Measurements from ENCODE around the gene GLI1.
A peak's percentile ranks its signal among the peaks of the same experiment; 100 is the strongest.
"Not testable (repeated sequence)": the region's sequence is repeated elsewhere in the genome, so short reads cannot be mapped to it uniquely, and the experiment has no call there.

The GLI1 gene

DNA sequence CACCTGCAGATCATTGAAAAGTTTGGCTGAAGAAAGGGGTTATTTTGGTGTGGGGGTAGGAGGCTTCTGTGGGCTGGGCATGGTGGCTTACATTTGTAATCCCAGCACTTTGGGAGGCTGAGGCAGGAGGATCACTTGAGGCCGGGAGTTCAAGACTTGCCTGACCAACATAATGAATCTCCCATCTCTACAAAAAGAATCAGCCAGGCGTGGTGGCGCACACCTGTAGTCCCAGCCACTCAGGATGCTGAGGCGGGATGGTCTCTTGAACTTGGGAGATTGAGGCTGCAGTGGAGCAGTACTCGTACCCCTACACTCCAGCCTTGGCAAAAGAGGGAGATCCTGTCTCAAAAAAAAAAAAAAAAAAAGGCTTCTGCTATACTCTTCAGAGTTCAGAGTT is 53.7 kb downstream of the GLI1 start:
- H3K36me3 ChIP-seq (ENCODE audit: control insufficient read depth, low read depth, low read length) = peaks cover 89% of the 10 kb centered on the region

DNA sequence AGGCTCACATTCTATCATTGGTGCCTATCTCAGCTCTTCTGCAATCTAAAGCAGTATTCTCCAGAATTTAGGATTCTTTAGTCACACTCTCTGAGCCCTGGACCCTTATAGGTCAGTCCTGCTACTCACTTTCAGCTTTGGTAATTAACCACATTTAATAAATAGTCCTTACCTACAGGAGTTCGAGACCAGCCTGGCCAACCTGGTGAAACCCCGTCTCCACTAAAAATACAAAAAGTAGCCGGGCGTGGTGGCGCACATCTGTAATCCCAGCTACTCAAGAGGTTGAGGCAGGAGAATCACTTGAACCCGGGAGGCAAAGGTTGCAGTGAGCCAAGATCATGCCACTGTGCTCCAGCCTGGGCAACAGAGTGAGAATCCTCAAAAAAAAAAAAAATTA is 54.1 kb downstream of the GLI1 start:
- not testable (repeated sequence) for H3K4me1 ChIP-seq (ENCODE audit: control insufficient read depth, low read depth, low read length); H3K27me3 ChIP-seq (ENCODE audit: control insufficient read depth, insufficient read depth, low read length); H3K9me3 ChIP-seq (ENCODE audit: control insufficient read depth, low read depth, low read length); H3K27ac ChIP-seq (ENCODE audit: low read length); H3K9ac ChIP-seq (ENCODE audit: low read length); H3K4me3 ChIP-seq (ENCODE audit: low read length)
- H3K36me3 ChIP-seq (ENCODE audit: control insufficient read depth, low read depth, low read length) = peaks cover 92% of the 10 kb centered on the region

More for the DNA sequence above, 53.7 kb downstream of the GLI1 start:
- H3K9ac ChIP-seq (ENCODE audit: low read length) = no peak overlapping the region
- H3K4me3 ChIP-seq (ENCODE audit: low read length) = no peak overlapping the region
- H3K27ac ChIP-seq (ENCODE audit: low read length) = no peak overlapping the region
- H3K27me3 ChIP-seq (ENCODE audit: control insufficient read depth, insufficient read depth, low read length) = no peaks in the 10 kb centered on the region
- H3K9me3 ChIP-seq (ENCODE audit: control insufficient read depth, low read depth, low read length) = no peaks in the 10 kb centered on the region
- no peaks in the 10 kb centered on the region for H3K4me1 ChIP-seq (ENCODE audit: control insufficient read depth, low read depth, low read length)

DNA sequence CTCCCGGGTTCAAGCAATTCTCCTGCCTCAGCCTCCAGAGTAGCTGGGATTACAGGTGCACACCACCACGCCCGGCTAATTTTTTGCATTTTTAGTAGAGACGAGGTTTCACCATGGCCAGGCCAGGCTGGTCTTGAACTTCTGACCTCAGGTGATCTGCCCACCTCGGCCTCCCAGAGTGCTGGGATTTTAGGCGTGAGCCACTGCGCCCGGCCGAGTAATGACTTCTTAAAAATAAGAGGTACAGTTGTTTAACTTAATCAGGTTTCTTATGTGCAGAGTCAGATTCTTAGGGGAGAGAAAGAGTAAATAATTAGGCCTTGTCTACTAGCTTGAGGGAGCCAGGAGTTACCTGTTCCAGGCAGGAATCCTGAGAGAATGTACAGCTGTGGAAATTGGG is 54.7 kb downstream of the GLI1 start:
- not testable (repeated sequence) for H3K9ac ChIP-seq (ENCODE audit: low read length); H3K4me3 ChIP-seq (ENCODE audit: low read length); H3K4me1 ChIP-seq (ENCODE audit: control insufficient read depth, low read depth, low read length); H3K27me3 ChIP-seq (ENCODE audit: control insufficient read depth, insufficient read depth, low read length); H3K9me3 ChIP-seq (ENCODE audit: control insufficient read depth, low read depth, low read length); H3K27ac ChIP-seq (ENCODE audit: low read length)
- H3K36me3 ChIP-seq (ENCODE audit: control insufficient read depth, low read depth, low read length) = peaks cover 88% of the 10 kb centered on the region

DNA sequence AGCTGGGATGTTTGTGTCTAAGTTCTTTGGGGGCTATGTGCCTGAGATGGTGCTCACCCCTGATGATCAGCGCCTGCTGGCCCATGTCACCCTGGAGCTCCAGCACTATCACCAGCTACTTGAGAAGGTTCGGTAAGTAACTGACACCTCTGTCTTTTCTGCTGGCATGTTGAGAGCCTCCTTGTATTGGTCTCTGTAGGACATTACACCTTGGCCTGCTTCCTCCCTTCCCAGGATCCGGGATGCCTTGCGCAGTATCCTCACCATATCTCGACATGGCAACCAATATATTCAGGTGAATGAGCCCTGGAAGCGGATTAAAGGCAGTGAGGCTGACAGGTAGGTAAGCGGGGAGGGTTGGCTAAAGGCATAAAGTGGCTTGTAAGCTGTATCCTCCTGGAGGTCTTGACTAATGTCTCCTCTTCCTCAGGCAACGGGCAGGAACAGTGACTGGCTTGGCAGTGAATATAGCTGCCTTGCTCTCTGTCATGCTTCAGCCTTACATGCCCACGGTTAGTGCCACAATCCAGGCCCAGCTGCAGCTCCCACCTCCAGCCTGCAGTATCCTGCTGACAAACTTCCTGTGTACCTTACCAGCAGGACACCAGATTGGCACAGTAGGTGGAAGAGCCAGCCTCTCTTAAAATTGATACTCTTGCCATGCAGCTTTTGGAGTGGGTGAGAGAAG is 55.3 kb downstream of the GLI1 start:
- Histone ChIP-seq H3K27me3 (ENCODE audit: control insufficient read depth, insufficient read depth, low read length) (no peaks in the 10 kb centered on the region), H3K4me3 (ENCODE audit: low read length) (no peak overlapping the region), H3K9ac (ENCODE audit: low read length) (no peak overlapping the region), H3K4me1 (ENCODE audit: control insufficient read depth, low read depth, low read length) (no peaks in the 10 kb centered on the region), H3K9me3 (ENCODE audit: control insufficient read depth, low read depth, low read length) (no peaks in the 10 kb centered on the region), H3K36me3 (ENCODE audit: control insufficient read depth, low read depth, low read length) (peaks cover 82% of the 10 kb centered on the region), H3K27ac (ENCODE audit: low read length) (no peak overlapping the region)

DNA sequence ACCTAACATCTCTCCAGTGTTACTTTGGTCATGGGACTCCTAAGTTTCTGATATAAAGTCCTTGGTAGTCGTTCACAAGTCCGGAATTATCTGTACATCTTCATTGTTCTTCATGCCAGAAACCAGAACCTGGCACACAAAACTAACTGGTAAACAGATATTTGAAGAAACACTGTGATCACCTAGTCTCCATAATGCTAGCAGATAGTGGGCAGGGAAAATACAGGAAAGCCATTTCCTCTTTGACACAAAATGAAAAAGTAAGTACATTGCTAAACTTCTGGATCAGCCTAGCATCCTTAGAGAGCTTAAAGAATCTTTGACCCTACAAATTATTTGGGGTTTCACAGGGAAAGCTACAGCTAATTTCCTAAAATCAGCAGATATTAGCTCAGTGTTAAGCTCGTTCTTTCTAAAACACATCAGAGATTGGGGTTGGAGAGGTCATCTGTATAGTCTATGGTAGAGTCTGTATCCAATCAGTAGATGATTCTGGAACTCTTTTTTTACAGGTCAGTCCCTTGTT is 55.9 kb downstream of the GLI1 start:
- H3K27me3 ChIP-seq (ENCODE audit: control insufficient read depth, insufficient read depth, low read length) = no peaks in the 10 kb centered on the region
- peaks cover 78% of the 10 kb centered on the region for H3K36me3 ChIP-seq (ENCODE audit: control insufficient read depth, low read depth, low read length)
- no peaks in the 10 kb centered on the region for H3K9me3 ChIP-seq (ENCODE audit: control insufficient read depth, low read depth, low read length)
- no peak overlapping the region for H3K27ac ChIP-seq (ENCODE audit: low read length)
- no peak overlapping the region for H3K4me3 ChIP-seq (ENCODE audit: low read length)
- no peak overlapping the region for H3K9ac ChIP-seq (ENCODE audit: low read length)
- no peaks in the 10 kb centered on the region for H3K4me1 ChIP-seq (ENCODE audit: control insufficient read depth, low read depth, low read length)

DNA sequence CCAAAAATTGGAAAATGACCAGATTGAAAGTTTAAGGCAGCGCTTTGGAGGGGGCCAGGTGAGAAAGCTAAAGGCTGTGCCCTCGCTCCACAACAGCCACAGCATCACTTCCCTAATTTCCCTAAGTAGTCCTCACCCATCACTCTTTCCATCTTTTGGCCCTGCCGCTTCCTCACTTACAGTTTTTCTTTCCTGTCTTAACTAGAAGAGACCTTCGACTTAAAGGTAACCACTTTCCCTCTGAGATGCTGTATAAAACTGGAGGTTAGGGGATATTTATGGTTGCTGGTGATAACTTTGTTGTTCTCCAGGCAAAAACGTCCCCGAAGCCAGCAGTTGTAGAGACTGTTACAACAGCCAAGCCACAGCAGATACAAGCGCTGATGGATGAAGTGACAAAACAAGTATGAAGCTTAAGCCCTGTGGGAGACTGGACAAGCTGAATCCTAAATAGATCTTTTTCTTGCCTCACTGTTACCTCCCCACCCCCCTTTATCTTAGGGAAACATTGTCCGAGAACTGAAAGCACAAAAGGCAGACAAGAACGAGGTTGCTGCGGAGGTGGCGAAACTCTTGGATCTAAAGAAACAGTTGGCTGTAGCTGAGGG is 56.5 kb downstream of the GLI1 start:
- no peak overlapping the region for H3K9ac ChIP-seq (ENCODE audit: low read length)
- no peak overlapping the region for H3K4me3 ChIP-seq (ENCODE audit: low read length)
- H3K4me1 ChIP-seq (ENCODE audit: control insufficient read depth, low read depth, low read length) = no peaks in the 10 kb centered on the region
- peaks cover 73% of the 10 kb centered on the region for H3K36me3 ChIP-seq (ENCODE audit: control insufficient read depth, low read depth, low read length)
- no peaks in the 10 kb centered on the region for H3K9me3 ChIP-seq (ENCODE audit: control insufficient read depth, low read depth, low read length)
- no peaks in the 10 kb centered on the region for H3K27me3 ChIP-seq (ENCODE audit: control insufficient read depth, insufficient read depth, low read length)
- H3K27ac ChIP-seq (ENCODE audit: low read length) = no peak overlapping the region

DNA sequence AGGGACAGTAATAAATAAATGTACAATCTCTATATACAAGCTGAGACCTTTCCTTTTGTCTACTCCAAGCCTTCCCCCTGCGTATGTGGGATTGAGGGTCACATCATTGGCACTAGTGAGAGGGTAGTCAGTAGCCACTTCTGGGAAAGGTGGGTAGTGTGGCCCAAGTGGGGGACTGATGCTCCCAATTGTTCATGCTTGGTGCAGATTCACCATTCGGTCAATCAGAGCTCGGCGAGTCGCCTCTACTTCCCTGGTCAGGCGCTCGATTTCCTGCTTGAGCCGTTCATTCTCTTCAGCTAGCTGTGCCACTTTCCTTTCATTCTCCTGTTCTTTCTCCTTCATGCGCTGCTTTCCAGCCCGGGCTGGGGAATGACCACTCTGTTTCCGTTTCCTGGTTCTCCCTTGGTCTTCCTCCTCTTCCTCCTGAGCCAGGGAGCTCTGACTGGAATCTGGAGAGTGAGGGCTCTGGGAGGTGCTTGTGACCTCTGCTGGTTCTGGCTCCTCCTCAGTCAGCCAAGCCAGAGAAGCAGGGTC is 57.1 kb downstream of the GLI1 start:
- H3K36me3 ChIP-seq (ENCODE audit: control insufficient read depth, low read depth, low read length) = peaks cover 67% of the 10 kb centered on the region
- no peak overlapping the region for H3K9ac ChIP-seq (ENCODE audit: low read length)
- H3K9me3 ChIP-seq (ENCODE audit: control insufficient read depth, low read depth, low read length) = no peaks in the 10 kb centered on the region
- peaks cover 6% of the 10 kb centered on the region for H3K4me1 ChIP-seq (ENCODE audit: control insufficient read depth, low read depth, low read length)
- H3K27me3 ChIP-seq (ENCODE audit: control insufficient read depth, insufficient read depth, low read length) = no peaks in the 10 kb centered on the region
- H3K4me3 ChIP-seq (ENCODE audit: low read length) = no peak overlapping the region
- H3K27ac ChIP-seq (ENCODE audit: low read length) = no peak overlapping the region

DNA sequence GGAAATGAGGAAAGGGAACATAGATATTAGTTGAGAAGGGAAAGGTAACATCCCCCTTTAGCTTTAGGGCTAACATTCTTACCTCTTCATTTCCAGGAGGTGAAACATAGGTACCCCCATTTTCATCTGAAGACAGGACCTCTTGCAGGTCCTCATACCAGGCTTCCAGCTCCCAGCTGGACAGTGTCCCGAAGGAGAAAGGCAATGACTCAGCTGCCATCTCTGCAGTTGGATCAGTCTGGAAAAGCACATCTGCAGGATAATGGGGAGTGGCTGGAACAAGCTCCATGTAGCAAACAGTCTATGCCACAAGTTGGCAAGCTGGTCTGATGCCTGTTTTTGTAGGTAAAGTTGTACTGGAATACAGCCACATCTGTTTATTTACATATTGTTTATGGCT is 57.6 kb downstream of the GLI1 start:
- Histone ChIP-seq H3K9ac (ENCODE audit: low read length) (no peak overlapping the region), H3K4me3 (ENCODE audit: low read length) (no peak overlapping the region), H3K9me3 (ENCODE audit: control insufficient read depth, low read depth, low read length) (no peaks in the 10 kb centered on the region), H3K27ac (ENCODE audit: low read length) (no peak overlapping the region), H3K36me3 (ENCODE audit: control insufficient read depth, low read depth, low read length) (peaks cover 62% of the 10 kb centered on the region), H3K4me1 (ENCODE audit: control insufficient read depth, low read depth, low read length) (peaks cover 10% of the 10 kb centered on the region), H3K27me3 (ENCODE audit: control insufficient read depth, insufficient read depth, low read length) (no peaks in the 10 kb centered on the region)

DNA sequence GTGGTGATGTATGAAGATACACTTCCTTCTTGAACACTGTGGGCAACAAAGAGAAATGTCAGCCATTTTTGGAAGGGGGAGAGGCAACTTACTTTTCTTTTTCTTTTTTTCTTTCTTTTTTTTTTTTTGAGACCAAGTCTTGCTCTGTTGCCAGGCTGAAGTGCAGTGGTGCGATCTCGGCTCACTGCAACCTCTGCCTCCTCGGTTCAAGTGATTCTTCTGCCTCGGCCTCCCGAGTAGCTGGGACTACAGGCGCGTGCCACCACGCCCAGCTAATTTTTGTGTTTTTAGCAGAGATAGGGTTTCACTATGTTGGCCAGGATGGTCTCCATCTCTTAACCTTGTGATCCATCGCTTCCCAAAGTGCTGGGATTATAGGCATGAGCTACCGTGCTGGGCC is 58.1 kb downstream of the GLI1 start:
- not testable (repeated sequence) for H3K4me3 ChIP-seq (ENCODE audit: low read length); H3K9ac ChIP-seq (ENCODE audit: low read length); H3K9me3 ChIP-seq (ENCODE audit: control insufficient read depth, low read depth, low read length); H3K4me1 ChIP-seq (ENCODE audit: control insufficient read depth, low read depth, low read length); H3K27me3 ChIP-seq (ENCODE audit: control insufficient read depth, insufficient read depth, low read length); H3K27ac ChIP-seq (ENCODE audit: low read length)
- peaks cover 56% of the 10 kb centered on the region for H3K36me3 ChIP-seq (ENCODE audit: control insufficient read depth, low read depth, low read length)

DNA sequence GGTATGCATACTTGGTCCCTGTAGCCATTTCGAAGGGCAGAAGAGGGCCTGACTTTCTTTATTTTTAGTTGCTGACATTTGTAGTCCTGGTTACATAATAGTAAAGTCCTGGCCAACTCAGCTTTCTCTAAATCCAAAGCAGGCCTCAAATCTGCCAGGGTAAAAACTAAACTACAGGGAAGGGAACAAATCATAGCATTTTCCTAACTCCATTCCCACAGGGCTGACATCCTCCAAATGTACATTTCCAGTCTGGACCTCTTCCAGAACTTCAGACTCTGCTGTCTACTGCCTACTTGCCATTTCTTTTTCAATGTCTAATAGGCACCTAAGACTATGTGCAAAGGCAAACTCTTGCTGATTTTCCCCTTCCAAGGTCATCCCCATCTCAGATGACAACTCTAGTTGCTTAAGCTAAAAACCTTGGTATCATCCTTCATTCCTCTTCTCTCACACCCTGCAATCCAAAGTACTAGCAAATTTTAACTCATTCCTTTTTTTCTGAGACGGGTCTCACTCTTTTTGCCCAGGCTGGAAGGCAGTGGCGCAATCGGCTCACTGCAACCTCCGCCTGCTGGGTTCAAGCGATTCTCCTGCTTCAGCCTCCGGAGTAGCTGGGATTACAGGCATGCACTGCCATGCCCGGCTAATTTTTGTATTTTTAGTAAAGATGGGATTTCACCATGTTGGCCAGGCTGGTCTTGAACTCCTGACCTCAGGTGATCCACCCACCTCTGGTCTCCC is 58.8 kb downstream of the GLI1 start:
- Histone ChIP-seq H3K4me3 (ENCODE audit: low read length) (peak overlapping the region; percentile 95), H3K27ac (ENCODE audit: low read length) (no peak overlapping the region), H3K36me3 (ENCODE audit: control insufficient read depth, low read depth, low read length) (peaks cover 50% of the 10 kb centered on the region), H3K4me1 (ENCODE audit: control insufficient read depth, low read depth, low read length) (peaks cover 11% of the 10 kb centered on the region), H3K9ac (ENCODE audit: low read length) (no peak overlapping the region), H3K27me3 (ENCODE audit: control insufficient read depth, insufficient read depth, low read length) (no peaks in the 10 kb centered on the region), H3K9me3 (ENCODE audit: control insufficient read depth, low read depth, low read length) (no peaks in the 10 kb centered on the region)

DNA sequence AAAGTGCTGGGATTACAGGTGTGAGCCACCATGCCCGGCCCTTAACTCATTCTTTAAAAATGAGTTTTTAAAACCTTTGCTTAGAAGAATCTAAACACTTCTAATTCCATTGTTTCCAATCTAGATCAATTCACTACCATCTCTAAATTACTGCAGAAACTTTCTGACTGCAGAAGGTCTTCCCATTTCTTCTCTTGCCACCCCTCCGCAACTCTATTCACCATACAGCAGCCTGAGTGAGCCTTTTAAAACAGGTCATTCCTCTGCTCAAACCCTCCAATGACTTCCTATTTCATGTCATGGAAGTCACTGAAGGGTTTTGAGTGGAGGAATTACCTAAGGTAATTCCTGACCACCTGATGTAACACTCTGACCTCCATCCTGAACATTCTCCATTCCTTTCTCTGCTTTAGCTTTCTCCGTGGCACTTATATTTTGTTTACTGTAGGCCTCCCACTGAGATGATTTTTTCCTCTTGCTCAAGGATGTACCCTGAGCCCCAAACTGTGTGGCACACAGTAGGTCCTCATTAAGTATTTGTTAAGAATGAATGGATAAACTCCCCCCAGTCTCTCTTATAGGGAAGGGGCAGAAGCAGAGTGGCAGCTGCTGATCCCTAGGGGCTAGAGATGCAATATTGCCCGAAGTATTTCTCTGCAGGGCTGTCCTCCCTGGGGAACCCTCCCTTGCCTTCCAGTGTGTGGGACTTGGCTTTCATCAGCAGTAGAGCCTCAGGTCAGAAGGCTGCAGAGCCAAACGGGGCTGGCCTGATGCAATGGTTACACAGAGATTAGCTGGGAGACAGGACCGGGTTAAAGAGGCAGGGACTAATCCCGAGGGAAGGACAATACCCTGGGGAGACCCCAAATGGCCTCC is 59.6 kb downstream of the GLI1 start:
- Histone ChIP-seq H3K27me3 (ENCODE audit: control insufficient read depth, insufficient read depth, low read length) (no peaks in the 10 kb centered on the region), H3K27ac (ENCODE audit: low read length) (peak overlapping the region; percentile 91), H3K9ac (ENCODE audit: low read length) (peak overlapping the region; percentile 91), H3K4me3 (ENCODE audit: low read length) (peak overlapping the region; percentile 95), H3K36me3 (ENCODE audit: control insufficient read depth, low read depth, low read length) (peaks cover 44% of the 10 kb centered on the region), H3K9me3 (ENCODE audit: control insufficient read depth, low read depth, low read length) (no peaks in the 10 kb centered on the region), H3K4me1 (ENCODE audit: control insufficient read depth, low read depth, low read length) (peaks cover 18% of the 10 kb centered on the region)

All from iPS-18a (cell line).